IPS-15b (cell line): ENCODE data around the gene BACH2.
"Not testable (repeated sequence)": the region's sequence is repeated elsewhere in the genome, so short reads cannot be mapped to it uniquely, and the experiment has no call there.

Experiments
- H3K27me3 ChIP-seq: one replicate; pipeline ENCODE4 v1.6.1; 2013; ENCODE audit warnings: low read length; ENCODE audit not compliant: control insufficient read depth, insufficient read depth
- H3K36me3 ChIP-seq: one replicate; pipeline ENCODE4 v1.6.1; 2013; ENCODE audit warnings: low read length; ENCODE audit not compliant: control insufficient read depth, insufficient read depth
- H3K4me1 ChIP-seq: one replicate; pipeline ENCODE4 v1.6.1; 2013; ENCODE audit warnings: mild to moderate bottlenecking, low read length; ENCODE audit not compliant: control insufficient read depth, insufficient read depth
- H3K4me3 ChIP-seq: one replicate; pipeline ENCODE4 v1.5.1; 2013; ENCODE audit warnings: low read depth, low read length
- H3K9ac ChIP-seq: one replicate; pipeline ENCODE4 v1.6.1; 2013; ENCODE audit warnings: low read depth, mild to moderate bottlenecking, low read length
- H3K9me3 ChIP-seq: one replicate; pipeline ENCODE4 v1.6.1; 2013; ENCODE audit warnings: mild to moderate bottlenecking, low read length; ENCODE audit not compliant: control insufficient read depth, insufficient read depth

Gene BACH2

DNA sequence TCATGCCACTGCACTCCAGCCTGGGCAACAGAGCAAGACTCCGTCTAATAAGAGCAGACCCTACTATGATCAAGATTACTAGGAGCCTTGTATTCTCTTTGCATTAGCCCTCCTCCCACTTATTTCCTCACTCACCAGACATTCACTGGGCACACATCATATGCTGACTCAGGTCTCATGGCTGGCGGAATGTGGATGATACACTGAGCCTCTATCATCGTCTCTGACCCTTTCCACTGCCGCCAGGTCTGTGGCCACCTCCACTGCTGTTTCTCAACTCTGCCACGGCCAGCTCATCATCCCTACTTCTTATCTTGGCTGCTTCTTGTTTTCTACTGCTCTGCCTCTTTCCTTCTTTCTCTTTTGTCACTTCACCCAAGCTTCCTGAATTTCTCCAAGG, 161.0 kb downstream of the BACH2 start:
- no peaks in the 10 kb centered on the region for H3K9me3 ChIP-seq
- no peaks in the 10 kb centered on the region for H3K4me1 ChIP-seq
- no peak overlapping the region for H3K4me3 ChIP-seq
- no peaks in the 10 kb centered on the region for H3K27me3 ChIP-seq
- H3K9ac ChIP-seq = no peak overlapping the region
- H3K36me3 ChIP-seq = no peaks in the 10 kb centered on the region

DNA sequence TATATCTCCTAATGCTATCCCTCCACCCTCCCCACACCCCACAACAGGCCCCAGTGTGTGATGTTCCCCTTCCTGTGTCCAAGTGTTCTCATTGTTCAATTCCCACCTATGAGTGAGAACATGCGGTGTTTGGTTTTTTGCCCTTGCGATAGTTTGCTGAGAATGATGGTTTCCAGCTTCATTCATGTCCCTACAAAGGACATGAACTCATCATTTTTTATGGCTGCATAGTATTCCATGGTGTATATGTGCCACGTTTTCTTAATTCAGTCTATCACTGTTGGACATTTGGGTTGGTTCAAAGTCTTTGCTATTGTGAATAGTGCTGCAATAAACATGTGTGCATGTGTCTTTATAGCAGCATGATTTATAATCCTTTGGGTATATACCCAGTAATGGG, 163.0 kb downstream of the BACH2 start:
- not testable (repeated sequence) for H3K9me3 ChIP-seq, H3K36me3 ChIP-seq, H3K4me1 ChIP-seq, H3K9ac ChIP-seq, H3K27me3 ChIP-seq, H3K4me3 ChIP-seq

GRCh38 chr6:90131614-90132423, 164.8 kb downstream of the BACH2 start:
- H3K4me1 ChIP-seq = no peaks in the 10 kb centered on the region
- no peak overlapping the region for H3K9ac ChIP-seq
- no peaks in the 10 kb centered on the region for H3K27me3 ChIP-seq
- no peaks in the 10 kb centered on the region for H3K36me3 ChIP-seq
- no peak overlapping the region for H3K4me3 ChIP-seq
- no peaks in the 10 kb centered on the region for H3K9me3 ChIP-seq

DNA sequence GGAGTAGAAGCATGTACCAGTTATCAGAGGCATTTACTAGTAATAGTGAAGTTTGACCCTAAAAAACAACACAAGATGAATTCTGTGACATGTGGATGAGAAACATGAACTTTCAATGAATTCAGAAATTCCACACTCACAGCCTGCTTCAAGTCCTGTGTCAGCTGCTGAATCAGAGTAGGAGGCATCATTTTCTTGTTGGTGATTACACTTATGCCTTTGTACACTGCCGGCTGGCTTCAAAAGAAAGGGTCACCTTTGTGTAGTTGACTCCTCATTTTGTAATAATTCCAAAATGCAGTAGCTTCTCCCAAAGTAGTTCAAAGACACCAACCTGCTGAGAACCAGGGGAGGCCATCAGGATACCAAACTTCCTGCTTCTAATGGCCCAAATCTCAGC, 165.5 kb downstream of the BACH2 start:
- no peaks in the 10 kb centered on the region for H3K9me3 ChIP-seq
- H3K36me3 ChIP-seq = no peaks in the 10 kb centered on the region
- H3K27me3 ChIP-seq = no peaks in the 10 kb centered on the region
- H3K9ac ChIP-seq = no peak overlapping the region
- no peaks in the 10 kb centered on the region for H3K4me1 ChIP-seq
- no peak overlapping the region for H3K4me3 ChIP-seq

DNA sequence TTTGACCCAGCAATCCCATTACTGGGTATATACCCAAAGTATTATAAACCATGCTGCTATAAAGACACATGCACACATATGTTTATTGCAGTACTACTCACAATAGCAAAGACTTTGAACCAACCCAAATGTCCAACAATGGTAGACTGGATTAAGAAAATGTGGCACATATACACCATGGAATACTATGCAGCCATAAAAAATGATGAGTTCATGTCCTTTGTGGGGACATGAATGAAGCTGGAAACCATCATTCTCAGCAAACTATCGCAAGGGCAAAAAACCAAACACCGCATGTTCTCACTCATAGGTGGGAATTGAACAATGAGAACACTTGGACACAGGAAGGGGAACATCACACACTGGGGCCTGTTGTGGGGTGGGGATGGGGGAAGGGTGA, 168.0 kb downstream of the BACH2 start:
- H3K9me3 ChIP-seq, H3K4me3 ChIP-seq, H3K4me1 ChIP-seq, H3K27me3 ChIP-seq, H3K9ac ChIP-seq, H3K36me3 ChIP-seq: not testable (repeated sequence)

- no peaks in the 10 kb centered on the region for H3K36me3 ChIP-seq
- no peaks in the 10 kb centered on the region for H3K4me1 ChIP-seq
- H3K9me3 ChIP-seq = no peaks in the 10 kb centered on the region
- no peaks in the 10 kb centered on the region for H3K27me3 ChIP-seq
- H3K9ac ChIP-seq = no peak overlapping the region
- H3K4me3 ChIP-seq = no peak overlapping the region
These were observed 169.0 kb downstream of the BACH2 start for GRCh38 chr6:90127595-90127994.

DNA sequence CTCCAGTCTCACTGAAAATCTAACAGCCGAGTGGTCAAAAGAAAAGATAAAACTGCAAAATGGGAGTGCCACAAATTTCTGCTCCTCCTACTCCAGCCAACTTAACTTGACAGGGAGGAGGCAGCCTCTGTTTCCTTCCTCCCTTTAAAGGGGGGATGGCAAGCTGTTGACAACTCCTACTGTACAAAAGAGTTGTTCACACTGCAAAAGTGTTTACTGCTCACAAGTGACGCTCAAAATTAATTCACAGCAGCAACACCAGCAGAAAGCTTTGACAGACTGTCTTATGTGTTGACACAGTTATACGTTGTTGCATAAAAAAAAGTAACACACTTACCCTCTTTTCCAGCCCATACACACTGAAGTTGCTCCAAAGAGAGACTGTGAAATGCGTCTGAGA, 169.8 kb downstream of the BACH2 start:
- Histone ChIP-seq H3K36me3 (no peaks in the 10 kb centered on the region), H3K4me3 (no peak overlapping the region), H3K9me3 (no peaks in the 10 kb centered on the region), H3K27me3 (no peaks in the 10 kb centered on the region), H3K4me1 (no peaks in the 10 kb centered on the region), H3K9ac (no peak overlapping the region)

DNA sequence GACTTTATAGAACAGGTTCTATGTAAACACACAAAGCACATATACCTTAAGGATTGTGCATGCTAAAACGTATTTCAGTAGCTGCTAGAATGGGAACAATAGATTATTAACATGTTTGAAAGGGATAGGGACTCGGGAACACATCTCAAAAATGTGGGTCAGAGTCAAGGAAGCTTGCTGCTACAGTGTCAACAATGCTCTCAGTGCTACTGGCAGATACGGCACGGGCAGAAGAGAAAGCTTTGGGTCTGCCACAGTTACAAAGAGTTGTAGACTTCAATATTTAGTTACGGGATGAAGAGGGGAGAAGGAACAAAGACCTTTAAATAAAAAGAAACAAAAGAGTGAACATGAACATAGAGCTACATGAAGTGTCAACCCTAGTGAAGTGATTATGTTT, 170.5 kb downstream of the BACH2 start:
- H3K4me1 ChIP-seq = no peaks in the 10 kb centered on the region
- H3K4me3 ChIP-seq = no peak overlapping the region
- no peaks in the 10 kb centered on the region for H3K27me3 ChIP-seq
- no peak overlapping the region for H3K9ac ChIP-seq
- no peaks in the 10 kb centered on the region for H3K36me3 ChIP-seq
- H3K9me3 ChIP-seq = no peaks in the 10 kb centered on the region

DNA sequence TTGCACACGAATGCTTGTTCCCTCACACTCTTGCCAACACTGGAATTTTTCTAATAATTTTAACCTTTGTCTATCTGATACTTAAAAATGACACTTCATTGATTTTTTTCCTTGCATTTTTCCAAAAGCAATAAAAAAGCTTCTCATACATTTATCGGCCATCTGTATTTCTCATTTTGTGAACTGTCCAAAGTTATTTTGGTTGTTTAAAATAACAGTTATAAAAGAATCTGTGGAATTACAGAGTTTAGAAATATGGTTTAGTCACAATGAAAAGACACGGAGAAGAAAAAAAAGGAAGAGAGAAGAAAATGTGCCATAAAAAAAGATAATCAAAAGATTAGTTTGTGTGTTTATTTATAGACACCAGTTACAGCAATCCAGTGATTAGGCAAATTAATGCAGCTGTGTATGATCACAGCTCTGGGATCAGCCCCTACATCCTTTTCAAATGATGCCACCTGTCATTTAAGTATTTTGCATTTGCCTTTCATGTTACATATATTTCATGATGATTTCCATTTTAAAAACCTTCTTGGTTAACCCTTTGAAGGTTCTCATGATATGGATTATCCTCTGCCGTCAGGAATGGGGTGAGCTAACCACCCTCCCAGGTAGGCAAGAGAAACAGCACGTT, 171.7 kb downstream of the BACH2 start:
- Histone ChIP-seq H3K9me3 (no peaks in the 10 kb centered on the region), H3K27me3 (no peaks in the 10 kb centered on the region), H3K36me3 (no peaks in the 10 kb centered on the region), H3K9ac (no peak overlapping the region), H3K4me3 (no peak overlapping the region), H3K4me1 (no peaks in the 10 kb centered on the region)

DNA sequence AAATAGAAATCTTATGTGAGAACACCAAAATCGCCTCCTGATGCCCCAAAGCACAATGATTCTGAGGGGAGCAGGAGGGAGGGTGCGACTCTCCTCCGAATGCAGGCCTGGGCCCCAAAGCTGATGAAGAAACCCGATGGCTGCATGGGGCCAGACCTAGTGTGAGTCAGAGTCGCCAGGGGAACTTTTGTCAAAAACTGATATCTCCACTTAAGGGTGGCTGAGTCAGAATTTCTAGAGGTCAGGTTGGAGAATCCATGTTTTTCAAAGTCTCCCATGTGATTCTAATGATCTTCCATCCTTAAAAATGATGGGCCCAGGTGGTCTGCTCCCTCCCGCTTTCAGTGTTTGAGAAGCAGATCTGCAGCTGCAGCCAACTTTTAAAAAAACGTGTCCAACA, 172.8 kb downstream of the BACH2 start:
- H3K27me3 ChIP-seq = no peaks in the 10 kb centered on the region
- no peak overlapping the region for H3K9ac ChIP-seq
- H3K4me1 ChIP-seq = no peaks in the 10 kb centered on the region
- H3K9me3 ChIP-seq = no peaks in the 10 kb centered on the region
- H3K4me3 ChIP-seq = no peak overlapping the region
- no peaks in the 10 kb centered on the region for H3K36me3 ChIP-seq

- Histone ChIP-seq H3K9me3 (no peaks in the 10 kb centered on the region), H3K36me3 (no peaks in the 10 kb centered on the region), H3K9ac (no peak overlapping the region), H3K27me3 (no peaks in the 10 kb centered on the region), H3K4me3 (no peak overlapping the region), H3K4me1 (no peaks in the 10 kb centered on the region)
These were observed 174.7 kb downstream of the BACH2 start for GRCh38 chr6:90121982-90122381.

DNA sequence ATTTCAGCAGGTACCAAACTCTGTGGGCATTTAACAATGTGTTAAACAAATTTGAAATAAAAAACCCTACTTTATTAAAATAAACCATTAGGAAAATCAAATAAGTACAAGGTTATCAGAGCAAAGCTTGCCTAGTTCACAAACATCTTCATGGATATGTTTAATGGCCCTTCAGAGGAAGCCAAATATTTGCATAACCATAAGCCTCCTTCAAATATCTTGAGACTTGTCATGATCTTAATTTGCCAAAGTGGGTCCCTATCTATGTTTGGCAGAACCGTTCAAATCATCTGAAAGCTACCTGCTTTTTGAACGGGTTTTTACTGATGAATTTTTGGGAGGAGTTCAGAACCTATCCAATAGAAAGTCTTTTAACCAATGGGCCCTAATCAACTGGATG, 176.3 kb downstream of the BACH2 start:
- Histone ChIP-seq H3K4me3 (no peak overlapping the region), H3K27me3 (no peaks in the 10 kb centered on the region), H3K9me3 (no peaks in the 10 kb centered on the region), H3K9ac (no peak overlapping the region), H3K4me1 (no peaks in the 10 kb centered on the region), H3K36me3 (no peaks in the 10 kb centered on the region)
